ENCODE measurements around the gene GDE1.

GDE1 gene

DNA sequence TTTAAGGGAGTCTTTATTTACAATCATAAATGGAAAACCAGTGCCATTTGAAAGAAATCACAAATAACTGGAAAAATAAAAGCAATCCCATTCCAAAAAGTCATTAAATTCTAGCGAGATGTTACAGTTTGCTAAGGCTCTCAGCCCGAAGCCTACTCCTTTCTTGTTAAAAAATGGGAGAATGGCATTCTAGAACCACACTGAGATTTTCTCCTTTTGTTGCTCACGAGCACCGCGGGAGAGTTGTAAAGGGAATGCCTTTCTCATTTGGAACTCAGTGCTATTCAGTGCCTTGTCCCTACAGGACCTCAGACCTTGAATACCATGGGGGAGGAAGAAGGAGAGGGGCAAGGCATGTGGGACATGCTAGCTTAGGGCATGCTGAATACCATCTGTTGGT is 36.3 kb downstream of the GDE1 start:
- no peak for DNase-seq

DNA sequence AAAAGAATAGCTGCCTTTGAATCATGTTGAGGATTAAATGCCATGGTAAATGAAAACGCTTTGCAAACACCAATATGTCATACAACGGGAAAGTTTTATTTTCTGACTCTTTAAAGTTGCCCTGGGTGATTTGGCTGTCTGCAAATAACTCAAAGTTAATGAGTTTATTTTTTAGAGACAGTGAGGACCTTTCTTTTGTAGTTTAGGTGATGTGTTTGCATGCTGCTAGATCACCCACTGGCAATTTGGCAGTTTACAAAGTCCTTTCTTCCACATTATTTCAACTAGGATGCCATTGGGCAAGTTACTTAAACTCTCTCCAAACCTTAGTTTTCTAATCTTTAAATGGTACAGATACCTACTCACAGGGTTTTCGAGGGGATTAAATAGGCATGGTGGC is 37.8 kb downstream of the GDE1 start:
- DNase-seq, result no peak

DNA sequence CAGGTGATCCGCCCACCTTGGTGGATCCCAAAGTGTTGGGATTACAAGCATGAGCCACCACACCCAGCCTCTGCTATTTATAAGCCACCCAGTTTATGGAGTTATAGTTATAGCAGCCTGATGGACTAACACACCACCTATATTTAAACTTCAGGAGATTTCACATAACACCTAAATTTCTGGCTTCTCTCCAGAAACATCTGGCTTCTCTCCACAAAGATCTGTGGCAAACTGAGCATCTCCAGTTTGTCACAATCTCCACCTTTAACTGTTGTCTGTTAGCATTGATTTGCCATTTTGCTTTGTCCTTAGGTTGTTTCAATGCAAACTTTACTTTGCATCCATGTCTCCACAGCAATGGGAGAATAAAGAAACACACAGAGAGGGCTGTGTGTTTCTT is 39.6 kb downstream of the GDE1 start:
- no peak for DNase-seq

DNA sequence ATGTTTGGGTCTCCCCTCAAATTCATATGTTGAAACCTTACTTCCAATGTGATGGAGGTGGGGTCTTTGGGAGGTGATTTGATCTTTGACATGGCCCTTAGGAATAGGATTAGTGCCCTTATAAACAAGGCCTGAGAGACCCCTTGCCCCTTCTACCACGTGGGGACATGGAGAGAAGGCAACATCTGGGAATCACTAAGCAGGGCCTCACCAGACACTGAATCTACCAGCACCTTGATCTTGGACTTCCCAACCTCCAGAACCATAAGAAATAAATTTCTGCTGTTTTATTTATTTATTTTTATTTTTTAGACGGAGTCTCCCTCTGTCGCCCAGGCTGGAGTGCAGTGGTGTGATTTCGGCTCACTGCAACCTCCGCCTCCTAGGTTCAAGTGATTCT is 40.1 kb downstream of the GDE1 start:
- no peak for DNase-seq

DNA sequence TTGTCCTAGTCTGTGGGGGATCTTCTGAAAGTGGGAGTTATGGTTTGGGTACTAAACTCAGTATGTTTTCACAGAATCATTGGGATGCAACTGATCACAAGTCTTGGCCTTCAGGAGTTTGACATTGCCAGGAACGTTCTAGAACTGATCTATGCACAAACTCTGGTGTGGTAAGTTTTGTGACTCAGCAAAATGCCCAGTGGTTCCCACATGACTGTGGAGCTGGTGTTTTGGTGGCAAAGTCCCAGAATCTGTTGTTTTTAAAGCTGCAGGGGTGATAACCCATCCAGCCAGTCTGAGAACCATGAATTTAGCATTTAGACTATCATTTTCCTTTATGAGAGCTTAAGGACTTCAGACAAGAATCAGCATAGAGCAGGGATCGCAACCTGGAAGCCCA is 40.6 kb downstream of the GDE1 start:
- DNase-seq, result no peak

DNA sequence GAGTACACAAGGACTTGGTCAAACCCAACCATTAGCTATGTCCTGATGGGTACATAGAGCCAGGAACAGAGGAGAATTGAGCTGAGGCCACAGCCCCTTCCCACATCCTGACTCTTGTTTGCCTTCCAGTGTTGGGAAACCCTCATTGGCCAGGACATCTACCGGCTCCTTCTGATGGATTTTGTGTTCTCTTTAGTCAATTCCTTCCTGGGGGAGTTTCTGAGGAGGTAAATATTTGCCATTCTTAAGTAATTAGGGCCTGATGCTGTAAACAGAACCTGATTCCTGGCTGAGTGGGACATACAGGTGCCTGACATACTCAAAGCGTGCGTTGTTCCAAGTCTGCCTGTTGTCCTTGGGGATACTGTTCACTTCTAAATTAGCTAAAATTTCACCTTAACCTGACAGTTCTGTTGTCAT is 42.6 kb downstream of the GDE1 start:
- no peak for DNase-seq

DNA sequence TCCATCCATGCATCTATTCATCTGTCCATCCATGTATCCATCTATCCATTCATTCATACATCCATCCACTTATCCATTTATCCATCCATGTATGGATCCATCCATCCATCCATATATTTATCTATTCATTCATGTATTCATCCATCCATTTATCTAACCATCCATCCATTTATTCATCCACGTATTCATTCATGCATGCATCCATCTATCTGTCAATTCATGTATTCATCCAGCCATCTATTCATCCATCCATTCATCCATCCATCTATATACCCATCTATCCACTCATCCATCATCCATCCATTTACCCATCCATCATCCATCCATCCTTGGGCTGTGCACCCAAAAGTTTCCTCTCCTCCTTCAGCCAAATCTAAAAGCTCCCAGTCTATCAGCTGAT is 43.4 kb downstream of the GDE1 start:
- DNase-seq, result no peak

DNA sequence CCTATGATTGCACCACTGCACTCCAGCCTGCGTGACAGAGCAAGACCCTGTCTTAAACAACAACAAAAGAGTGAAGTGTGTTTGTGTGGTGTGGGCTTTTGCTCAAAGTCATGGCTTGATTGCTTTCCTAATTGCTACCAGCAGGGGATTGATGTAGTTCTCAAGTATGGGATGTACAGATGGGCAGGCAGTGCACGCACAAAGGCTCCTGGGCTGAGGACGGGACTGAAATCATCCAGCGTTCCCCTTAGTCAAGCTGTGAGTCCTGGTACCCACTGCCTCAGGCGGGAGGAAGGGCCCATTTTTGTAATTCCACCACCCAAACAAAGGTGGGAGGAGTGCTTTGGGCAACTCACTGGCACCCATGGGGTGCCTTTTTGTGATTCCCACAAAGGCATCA is 47.3 kb downstream of the GDE1 start:
- DNase-seq, result no peak

DNA sequence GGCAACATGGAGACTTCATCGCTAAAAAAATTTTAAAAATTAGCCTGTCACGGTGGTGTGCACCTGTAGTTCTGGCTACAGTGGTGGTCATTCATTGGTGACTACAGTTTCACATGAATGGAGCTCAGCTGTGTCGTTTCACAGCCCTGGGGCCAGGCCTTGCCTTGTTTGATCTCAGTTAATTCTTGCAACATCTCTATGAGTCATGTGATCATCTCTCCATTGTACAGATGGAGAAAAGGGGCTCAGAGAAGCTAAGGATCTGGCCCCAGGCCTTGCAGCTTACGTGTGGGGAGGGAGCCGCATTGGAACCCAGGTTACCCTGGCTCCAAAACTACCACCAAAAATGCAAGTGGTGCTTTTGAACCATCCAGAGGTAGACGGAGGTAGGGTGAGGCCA is 49.4 kb downstream of the GDE1 start:
- no peak for DNase-seq

DNA sequence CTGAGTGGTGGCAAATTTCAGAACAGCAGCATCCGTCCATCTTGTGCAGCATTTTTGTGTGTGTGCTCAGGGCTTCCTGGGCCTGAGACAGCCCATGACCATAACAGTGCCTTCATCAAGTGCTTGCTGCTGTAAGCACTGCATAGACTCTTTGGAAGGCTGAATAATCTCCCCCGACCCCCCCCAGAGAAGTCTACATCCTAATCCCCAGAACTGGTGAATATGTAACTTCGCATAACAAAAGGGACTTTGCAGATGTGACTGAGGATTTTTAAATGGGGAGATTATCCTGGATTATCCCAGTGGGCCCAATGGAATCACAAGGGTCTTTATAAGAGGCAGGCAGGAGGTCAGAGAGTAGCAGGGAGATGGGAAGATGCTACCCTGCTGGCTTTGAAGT is 53.6 kb downstream of the GDE1 start:
- DNase-seq, result no peak

DNA sequence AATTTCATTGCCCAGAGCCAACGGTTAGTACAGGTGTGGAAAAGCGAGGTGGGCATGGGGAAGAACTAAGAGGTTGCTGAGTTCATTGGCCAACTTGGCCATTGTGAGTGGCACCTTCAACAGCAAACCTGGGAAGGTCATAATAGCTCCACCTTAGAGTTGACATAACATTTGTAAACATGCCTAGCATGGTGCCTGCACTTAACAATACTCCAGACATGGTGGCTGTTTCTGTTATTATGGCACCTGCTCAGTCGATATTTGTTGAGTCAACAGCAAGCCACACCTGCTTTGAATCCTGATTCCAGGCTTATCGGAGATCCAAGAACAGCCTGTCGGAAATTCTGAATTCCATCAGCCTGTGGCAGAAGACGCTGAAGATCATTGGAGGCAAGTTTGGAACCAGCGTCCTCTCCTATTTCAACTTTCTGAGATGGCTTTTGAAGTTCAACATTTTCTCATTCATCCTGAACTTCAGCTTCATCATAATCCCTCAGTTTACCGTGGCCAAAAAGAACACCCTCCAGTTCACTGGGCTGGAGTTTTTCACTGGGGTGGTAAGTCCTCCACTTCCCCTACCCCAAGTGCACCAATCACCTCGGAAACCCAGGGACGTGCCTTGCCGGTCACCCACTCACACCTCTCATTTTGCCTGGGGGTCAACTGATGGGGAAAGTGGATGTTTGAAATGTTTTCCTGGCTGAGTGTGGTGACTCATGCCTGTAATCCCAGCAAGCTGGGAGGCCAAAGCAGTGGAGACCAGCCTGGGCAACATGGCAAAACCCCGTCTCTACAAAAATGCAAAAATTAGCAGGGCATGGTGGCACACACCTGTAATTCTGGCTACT is 58.2 kb downstream of the GDE1 start:
- peak; percentile 79 for DNase-seq

DNA sequence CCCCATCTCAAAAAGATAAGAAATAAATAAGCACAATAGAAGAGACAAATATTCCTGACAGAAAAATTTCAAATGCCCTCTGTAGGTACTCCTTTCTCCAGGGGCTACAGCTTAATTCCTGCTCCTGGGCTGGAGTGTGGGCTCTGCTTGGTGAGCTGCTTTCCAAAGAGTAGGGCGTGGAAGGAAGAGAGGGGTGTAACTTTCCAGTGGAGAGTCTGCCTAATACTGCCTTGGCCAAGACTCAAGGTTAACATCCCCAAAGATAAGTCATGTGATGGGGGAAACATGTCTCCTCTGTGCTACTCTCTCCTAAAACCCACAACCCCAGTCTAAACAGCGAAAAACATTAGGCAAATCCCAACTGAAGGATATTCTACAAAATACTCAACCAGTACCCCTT is 61.5 kb downstream of the GDE1 start:
- DNase-seq, result no peak

DNA sequence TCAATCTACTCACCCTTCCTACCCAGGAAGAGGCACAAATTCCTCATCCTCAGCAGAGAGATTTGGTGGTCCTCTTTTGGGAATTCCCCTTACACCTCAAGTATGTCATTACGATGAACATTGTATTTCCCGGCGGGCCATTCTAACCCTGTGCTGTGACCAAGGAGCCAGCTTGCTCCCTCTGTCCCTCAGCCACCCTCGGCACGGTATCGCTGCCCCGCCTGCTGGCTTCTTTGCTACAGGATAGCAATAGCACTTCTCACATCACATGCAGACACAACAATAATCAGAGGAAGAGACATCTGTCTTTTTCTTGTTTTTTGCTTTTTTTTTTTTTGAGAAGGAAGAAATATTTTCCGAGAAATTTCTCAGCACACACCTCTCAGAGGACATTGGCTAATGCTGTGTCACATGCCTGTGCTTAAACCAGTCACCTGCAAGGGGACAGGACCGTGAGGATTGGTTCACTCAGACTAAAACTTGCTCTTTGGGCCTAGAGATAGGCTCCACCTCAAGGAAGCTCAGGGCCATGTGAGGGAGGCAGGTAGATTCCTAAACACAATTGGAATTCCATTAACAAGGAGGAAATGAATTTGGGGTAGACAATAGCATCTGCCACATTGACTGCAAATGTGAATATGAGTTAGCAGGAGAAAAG is 63.0 kb downstream of the GDE1 start:
- DNase-seq, result no peak
